GM12874 (cell line): ENCODE measurements around the gene ZFP1.

ENCODE experiments used
- CTCF ChIP-seq: IDR thresholded peaks from 2 replicates; pipeline ENCODE4 v1.5.1; 2011; ENCODE audit warnings: low read depth, mild to moderate bottlenecking, control low read depth, low read length, moderate library complexity; ENCODE audit not compliant: insufficient read depth

ZFP1 gene

GRCh38 chr16:75204410-75204758 lies 56.1 kb downstream of the ZFP1 start:
- no peak for TF ChIP-seq CTCF

- TF ChIP-seq CTCF: no peak
Observed at GRCh38 chr16:75206749-75207451, 58.6 kb downstream of the ZFP1 start, which contains the start of gene CTRB2. Gene CTRB2, minus strand, starts transcription at chr16:75207161. Its CDS starts 20 bp downstream, at chr16:75207141.

- TF ChIP-seq CTCF: no peak
Observed at GRCh38 chr16:75207831-75208230, 59.5 kb downstream of the ZFP1 start.

DNA sequence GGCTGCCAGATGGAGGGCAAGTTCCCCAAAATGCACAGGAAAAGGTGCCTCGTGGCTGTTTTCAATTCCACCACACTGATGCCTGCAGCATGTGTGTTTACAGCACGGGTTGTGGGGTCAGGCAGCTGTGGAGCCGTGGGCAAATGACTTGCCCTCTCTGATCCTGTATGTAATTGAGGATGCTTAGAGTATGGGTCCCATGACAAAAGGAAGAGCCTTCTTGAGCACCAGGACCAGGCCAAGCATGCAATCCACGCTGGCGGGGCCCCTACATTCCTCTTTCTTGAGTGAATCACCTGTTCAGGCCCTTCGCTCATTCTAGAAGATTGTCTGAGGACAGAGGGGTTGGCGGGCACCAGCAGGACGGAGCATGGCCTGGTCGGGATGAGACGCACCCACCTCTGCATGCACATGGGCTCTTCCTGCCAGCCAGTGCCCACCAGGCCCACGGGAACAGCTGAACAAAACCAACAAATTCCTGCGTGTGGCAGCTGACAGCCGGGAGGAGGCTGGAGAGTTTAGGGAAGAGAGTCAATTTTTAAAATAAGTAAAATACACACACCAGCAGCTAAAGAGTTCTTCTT lies 60.0 kb downstream of the ZFP1 start:
- no peak for TF ChIP-seq CTCF

GRCh38 chr16:75208861-75209505 lies 60.7 kb downstream of the ZFP1 start:
- TF ChIP-seq CTCF: no peak

DNA sequence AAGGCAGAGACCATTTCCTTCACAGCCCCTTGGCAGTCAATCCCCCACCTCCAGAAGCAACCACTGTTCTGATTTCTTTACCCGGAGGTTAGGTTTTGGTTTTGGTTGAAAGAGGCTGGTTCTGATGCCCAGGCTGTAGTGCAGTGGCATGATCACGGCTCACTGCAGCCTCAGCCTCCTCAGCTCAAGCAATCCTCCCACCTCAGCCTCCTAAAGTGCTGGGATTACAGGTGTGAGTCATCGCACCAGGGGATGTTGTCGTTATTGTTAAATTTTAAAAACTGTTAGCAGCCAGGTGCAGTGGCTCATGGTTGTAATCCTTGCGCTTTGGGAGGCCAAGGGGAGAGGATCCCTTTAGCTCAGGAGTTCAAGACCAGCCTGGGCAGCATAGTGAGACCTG lies 61.6 kb downstream of the ZFP1 start:
- TF ChIP-seq CTCF: no peak

DNA sequence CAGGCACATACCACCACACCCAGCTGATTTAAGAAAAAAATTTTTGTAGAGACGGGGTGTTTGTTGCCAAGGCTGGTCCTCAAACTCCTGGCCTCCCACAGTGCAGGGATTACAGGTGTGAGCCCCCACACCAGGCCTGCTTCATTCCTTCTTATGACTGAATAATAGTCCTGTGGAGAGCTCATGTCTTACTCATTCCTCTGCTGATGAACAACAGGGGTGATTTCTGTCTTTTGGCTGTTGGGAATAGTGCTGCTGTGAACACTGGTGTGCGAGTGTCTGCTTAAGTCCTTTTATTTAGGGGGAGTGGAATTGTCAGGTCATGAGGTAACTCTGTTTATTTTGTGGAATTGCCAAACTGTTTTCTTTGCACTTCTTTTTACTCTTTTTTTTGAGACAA lies 67.8 kb downstream of the ZFP1 start:
- no peak for TF ChIP-seq CTCF
